Muscle of arm (tissue), 12 donors: ENCODE measurements around the gene FKBP10. TPM values are rescaled to one million over a fixed set of nuclear protein-coding genes. Genes with fewer than 3 reads are reported as not detected.
"Not testable (repeated sequence)": the region's sequence is repeated elsewhere in the genome, so short reads cannot be mapped to it uniquely, and the experiment has no call there.

ENCODE experiments used
- DNase-seq: peaks from one replicate; pipeline ENCODE4 v3.0.0-alpha.2; 2013
- polyA plus RNA-seq, 12 donors: library from polyadenylated mRNA; unstranded; fragments of 120-200 nt; gene quantifications; one replicate each; pipeline ENCODE4 v1.2.1, GENCODE V29; 2013; ENCODE audit not compliant: insufficient read length in 12 of 12

The FKBP10 gene
- polyA plus RNA-seq, 12 donors, result 88.2 to 164 (median 124) TPM; not detected in 1

DNA sequence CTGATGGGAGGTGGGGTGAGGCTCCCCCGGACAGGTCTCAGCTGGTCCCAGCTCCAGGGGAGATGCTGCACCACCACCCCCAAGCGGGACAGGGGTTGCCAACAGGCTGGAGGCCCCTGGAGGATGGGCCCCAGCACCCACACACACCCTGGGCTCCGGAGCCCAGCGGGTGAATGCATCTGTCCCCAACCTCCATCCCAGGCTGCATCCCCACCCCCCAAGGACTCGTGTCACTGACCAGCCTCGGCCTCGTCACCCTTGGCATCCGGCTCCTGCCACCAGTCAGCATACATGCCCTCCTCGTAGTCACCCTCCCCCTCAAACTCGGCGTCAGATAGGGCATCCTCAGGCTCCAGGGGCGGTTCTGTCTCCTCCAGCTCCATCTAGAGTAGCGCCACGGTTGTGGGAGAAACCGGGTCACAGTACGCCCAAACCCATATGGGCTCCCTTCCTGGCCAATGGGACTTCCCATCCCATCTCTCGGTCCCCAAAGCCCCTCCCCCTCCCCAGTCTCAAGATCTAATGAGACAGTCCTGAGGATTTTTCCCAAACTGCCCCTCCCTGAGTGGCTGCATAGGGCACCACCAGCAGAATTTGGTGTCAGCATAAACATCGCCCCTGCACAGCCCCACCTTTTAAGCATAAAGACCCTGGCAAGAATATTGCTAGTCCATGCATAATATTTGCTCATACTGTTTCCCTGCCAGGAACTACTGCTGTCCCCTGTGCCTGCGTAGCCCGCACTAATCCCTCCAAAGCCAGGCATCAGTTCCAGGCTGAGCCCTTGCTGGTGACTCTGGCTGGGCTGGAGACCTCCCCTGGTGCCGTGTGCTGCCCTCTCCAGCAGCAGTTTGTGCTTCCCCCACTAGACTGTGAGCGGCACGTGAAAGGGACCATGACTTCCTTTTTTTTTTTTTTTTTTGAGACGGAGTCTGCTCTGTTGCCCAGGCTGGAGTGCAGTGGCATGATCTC is 9.5 kb upstream of the FKBP10 start:
- no peak for DNase-seq

DNA sequence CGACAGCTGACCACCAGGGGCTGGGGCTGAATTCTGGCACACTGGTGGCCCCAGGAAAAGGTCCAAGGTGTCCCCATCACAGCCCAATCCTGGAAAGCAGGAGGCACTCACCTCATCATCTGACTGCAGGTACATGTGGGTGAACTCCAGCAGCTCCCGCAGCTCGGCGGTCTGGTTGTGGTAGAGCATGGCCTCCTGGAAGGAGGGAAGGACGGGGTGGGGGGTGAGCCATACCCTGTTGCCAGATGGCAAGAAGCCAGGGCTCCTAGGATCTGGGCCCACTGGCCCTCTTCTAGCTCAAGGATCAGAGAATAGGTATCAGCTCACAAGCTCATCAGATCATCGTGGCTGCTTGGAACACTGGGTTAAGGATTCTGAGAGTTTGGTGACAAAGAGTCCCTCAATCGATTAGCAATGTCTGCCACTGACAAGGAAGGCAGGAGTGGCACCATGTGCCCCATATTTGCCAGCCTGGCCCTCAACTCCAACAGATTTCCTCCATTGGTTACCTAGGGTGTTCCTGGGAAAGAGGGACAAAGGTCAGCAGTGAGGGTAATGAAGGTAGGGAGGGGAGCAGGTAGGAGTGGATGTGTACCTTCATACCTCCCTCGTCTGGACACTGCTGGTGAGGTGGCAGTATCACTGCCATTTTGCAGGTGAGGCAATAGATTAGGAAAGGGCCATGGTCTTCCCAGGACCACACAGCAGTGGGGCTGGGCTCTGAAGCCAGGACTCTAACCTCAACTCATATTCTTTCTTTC is 5.9 kb upstream of the FKBP10 start:
- no peak for DNase-seq

DNA sequence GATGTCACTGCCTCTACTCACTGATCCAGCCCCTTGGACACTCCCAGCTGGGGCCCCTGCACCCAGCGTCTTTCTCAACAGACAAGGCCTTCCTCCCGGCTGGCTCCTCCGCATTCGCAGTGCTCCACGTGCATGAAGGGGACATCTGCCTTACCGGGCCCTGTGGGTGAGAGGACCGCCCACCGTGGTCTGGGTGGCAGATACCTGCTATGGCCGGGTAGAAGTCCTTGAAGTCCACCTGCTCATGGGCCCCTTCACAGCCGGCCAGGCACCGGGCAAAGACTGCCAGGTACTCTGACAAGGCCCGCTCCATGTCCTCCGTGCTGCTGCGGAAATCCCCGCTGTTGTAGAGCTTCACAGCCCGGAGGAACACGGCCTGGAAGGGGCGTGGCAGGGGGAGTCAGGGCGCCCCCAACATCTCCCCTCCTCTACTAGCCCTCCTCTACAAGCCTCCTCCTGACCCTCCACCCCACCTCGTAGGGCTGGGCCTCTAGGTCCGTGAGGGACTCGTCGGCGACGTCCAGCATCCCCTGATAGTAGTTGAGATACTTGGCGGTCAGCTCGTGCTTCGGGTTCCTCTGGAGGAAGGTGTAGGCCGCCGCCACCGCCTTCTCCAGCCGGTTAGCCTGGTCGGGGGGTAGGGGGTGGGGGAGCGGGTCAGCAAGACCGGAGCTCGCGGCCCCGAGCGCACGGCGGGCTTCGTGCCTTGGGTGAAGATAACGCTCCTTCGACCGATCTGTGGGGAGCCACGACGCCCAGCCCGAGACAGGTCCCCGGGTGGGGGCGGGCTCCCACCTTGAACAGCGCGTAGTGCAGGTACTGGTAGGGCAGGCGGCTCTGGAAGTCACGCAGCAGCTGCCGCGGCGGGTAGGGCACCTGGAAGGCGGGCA is 1.9 kb upstream of the FKBP10 start:
- DNase-seq, result no peak

DNA sequence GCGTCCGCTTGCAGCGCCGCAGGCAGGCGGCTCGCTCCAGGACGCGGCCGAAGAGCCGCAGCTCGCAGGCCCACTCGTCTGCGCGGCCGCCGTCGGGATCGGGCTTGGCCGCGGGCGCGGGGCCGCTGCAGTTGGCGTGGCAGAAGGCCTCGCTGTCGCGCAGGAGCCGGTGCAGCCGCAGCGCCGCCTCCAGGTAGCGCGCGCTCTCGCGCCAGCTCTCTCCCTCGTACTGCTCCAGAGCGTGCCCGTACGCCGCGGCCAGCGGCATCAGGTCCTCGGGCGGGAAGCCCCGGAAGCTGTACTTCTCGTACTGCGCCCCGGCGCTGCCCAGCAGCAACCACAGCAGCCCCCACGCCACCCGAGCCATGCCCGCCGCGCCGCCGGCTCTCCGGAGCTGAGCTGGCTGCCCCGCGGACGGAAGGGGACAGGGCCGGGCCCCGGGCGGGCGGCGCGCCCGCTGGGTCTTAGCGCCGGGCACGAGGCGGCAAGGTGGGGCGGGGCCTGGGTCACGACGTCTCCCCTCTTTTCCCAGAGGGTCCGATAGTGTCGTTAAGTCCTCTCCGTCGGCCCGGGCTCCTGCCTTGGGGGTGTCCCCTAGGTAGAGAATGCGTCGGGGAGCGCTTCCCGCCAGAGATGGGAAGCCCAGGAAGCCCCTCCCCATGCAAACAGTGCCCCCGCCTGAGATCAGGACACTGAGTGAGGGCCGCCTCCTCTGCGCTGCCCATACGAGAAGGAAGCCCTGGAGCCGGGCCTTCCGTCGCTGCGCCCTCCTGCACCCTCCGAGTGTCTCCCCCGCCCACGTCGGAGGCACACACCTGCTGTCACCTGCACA is 1.0 kb upstream of the FKBP10 start, which contains the start of gene P3H4:
Gene P3H4 (minus strand): TSS at position 401 of the 832 bp plus-strand sequence. CDS start 34 bp downstream, at position 367.
- DNase-seq, result peak; percentile 86

DNA sequence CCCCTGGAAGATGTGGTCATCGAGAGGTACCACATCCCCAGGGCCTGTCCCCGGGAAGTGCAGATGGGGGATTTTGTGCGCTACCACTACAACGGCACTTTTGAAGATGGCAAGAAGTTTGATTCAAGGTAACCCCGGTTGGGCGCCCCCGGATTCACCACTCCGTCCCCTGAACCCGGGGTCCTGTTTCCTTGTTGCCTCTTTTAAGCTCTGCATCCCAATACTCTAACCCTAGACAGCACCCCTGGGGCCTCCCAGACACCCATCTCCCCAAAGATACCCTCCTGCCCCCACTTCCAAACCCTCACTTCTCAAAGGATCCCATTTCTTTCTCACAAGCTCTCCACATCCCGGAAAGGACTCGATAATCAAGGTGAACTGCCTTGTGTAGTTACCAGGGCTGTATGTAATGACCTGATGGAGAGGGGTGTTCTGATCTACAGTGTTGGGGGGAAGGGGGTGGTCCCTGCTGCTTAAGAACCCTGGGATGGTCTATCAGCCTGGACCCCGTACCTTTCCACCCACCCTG is 412 bp downstream of the FKBP10 start:
- no peak for DNase-seq

DNA sequence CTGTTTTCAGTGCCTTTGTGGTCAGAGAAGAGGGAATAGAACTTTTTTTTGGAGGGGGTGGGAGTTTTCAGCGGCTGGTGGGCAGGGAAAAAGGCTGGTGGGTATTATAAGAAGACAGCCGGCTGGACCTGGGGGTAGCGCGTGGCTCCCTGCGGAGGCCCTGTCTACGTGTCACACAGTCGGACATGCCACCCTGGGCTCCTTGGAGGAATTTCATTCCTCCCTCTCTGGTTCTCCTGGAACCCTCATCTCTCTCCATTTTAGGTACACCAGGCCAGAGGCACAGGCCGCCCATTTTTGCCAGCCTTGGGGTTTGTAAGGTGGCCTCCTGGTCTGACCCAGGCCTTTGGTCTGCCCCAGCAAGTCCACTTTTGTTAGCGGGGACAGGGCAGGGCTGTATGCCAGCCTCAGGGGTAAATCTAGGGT is 908 bp downstream of the FKBP10 start:
- no peak for DNase-seq

DNA sequence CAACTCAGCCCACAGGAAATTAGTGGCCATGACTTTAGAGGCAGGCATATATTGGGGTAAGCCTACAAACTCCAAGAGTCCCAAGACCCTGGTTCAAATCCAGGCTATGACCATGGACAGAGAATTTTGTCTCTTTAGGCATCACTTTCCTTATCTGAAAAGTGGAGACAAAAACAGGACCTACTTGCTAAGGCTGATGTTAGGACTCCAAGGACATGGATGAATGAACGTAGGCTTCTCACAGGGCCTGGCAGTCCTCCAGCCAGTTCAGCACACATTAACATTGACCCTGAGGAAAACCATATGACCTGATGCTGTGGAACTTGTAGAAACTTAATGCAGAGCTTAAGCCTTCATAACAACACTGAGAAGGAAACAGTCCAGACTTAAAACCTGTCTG is 1.4 kb downstream of the FKBP10 start:
- no peak for DNase-seq

DNA sequence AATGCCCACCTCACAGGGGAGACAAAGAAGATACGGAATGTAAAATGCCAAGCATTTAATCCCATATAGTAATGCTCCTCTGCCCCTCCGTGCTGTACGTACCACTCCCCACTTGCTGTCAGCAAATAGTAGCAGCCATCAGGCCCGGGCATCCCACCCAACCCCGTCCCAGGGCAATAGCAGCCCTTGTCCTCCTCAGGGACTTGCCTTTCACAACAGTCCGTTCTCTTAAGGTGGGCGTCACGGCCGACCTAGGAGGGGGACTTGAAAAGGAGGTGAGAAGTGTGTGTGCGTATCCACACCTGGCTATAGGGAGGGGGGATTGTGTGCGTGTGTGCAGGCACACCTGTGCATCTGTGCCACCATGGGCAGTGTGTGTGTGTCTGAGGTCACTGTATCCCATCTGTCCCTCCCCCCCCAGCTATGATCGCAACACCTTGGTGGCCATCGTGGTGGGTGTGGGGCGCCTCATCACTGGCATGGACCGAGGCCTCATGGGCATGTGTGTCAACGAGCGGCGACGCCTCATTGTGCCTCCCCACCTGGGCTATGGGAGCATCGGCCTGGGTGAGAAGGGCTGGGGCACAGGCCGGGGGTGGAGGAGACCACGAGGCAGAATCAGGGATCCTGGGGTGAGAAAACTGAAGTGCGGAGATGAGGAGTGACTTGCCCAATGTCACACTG is 4.0 kb downstream of the FKBP10 start:
- DNase-seq, result no peak

DNA sequence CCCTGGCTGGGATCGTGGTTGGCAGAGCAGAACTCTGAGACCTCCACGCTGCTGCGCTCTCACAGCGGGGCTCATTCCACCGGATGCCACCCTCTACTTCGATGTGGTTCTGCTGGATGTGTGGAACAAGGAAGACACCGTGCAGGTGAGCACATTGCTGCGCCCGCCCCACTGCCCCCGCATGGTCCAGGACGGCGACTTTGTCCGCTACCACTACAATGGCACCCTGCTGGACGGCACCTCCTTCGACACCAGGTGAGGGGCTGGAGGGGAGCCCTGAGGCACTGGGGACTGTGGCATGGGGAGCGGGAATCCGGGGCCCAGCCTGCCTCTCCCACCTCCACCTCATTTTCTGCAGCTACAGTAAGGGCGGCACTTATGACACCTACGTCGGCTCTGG is 5.2 kb downstream of the FKBP10 start:
- DNase-seq, result no peak

DNA sequence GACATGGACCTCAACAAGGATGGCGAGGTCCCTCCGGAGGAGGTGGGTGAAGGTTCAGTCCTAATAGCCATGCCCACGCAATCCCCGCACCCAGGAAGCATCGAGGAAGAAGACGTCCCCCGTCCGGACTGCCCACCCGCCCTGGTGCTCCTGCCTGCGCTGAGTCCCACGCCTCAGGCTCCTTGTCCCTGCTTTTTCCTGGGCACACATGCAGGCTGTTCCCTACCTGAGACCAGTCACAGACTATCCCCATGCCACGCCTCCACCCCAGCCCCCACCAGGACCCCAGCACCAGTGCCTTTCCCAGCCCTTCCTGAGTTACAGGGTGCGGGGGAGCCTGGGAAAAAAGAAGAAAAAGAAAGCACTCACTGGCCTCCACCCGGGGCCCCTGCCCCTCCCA is 9.0 kb downstream of the FKBP10 start:
- no peak for DNase-seq

DNA sequence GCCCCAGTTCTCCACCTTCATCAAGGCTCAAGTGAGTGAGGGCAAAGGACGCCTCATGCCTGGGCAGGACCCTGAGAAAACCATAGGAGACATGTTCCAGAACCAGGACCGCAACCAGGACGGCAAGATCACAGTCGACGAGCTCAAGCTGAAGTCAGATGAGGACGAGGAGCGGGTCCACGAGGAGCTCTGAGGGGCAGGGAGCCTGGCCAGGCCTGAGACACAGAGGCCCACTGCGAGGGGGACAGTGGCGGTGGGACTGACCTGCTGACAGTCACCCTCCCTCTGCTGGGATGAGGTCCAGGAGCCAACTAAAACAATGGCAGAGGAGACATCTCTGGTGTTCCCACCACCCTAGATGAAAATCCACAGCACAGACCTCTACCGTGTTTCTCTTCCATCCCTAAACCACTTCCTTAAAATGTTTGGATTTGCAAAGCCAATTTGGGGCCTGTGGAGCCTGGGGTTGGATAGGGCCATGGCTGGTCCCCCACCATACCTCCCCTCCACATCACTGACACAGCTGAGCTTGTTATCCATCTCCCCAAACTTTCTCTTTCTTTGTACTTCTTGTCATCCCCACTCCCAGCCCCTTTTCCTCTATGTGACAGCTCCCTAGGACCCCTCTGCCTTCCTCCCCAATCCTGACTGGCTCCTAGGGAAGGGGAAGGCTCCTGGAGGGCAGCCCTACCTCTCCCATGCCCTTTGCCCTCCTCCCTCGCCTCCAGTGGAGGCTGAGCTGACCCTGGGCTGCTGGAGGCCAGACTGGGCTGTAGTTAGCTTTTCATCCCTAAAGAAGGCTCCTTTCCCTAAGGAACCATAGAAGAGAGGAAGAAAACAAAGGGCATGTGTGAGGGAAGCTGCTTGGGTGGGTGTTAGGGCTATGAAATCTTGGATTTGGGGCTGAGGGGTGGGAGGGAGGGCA is 9.7 kb downstream of the FKBP10 start:
- DNase-seq, result no peak

DNA sequence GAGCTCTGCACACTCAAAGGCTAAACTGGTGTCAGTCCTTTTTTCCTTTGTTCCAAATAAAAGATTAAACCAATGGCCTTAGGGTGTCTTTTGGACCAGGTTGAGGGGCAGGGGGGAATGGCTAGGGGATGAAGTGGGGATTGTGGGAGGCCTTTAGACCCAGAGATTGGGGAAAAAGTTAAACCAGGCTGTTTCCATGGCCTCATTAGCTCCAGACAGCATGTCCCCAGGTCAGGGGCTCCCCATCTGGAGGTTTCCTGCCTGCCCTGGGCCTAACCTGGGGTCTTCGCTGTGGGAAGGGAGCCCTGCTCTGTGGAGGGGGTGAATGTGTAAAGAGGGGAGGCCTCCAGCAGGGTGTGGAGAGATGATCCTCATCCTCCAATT is 10.3 kb downstream of the FKBP10 start:
- DNase-seq, result no peak

DNA sequence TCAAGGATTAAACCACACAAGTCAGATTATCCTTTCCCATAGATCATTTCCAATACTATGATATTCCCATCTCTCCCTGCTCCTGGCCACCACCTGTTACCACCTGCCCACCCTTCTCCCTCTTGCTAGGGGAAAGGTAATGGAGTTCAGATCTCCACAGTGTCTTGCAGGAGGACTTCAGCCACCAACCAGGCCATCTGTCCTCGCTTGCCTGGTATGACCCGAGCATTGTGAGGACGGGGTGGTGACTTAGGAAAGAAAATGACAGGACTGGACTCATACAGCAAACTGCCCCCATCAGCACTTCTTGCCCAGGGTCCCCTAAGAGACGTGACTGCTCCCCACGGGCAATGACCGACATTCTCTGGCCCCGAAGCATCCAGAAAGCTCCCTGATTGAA is 10.8 kb downstream of the FKBP10 start:
- DNase-seq, result no peak

DNA sequence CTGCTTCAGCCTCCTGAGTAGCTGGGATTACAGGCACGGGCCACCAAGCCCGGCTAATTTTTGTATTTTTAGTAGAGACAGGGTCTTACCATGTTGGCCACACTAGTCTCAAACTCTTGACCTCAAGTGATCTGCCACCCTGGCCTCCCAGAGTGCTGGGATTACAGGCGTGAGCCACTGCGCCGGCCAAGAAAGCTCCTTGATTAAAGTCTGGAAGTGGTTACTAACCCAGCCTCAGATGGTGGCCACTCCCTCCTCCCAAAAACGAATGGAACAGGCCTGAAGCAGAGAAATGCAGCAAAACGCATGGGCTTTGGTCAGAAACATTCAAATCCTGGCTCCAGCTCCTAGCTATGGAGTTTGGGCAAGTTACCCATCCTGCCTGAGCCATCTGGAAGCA is 11.3 kb downstream of the FKBP10 start:
- DNase-seq, result no peak

DNA sequence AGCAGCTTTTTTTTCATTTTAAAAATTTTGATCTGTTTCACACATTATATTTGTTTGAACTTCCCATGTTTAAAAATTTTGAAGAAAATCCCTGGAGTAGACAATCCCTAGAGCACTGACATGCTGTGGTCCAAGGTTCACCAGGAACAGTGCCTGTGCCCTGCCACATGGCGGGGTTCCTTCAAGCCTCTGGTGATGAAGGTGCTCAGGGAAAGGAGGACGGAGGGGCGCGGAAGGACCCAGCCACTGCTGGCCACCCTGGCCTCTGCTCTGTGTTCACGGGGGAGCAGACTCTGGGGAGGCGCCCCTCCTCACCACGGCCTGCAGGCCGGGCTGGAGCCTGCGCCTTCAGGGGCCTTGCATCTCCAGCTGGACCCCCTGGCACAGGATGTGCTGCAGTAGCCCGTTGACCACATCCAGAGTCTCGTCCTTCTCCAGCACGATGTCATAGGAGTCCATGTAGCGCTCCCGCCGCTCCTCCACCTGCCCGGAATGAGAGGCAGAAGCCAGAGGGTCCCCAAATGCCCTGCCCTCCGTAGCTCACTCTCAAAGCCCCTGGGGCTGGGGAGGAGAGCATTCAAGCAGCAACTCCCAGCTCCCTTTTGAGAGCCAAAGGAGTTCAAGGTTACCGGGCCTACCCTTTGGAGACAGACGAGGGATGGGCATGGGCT is 12.5 kb downstream of the FKBP10 start:
- no peak for DNase-seq

DNA sequence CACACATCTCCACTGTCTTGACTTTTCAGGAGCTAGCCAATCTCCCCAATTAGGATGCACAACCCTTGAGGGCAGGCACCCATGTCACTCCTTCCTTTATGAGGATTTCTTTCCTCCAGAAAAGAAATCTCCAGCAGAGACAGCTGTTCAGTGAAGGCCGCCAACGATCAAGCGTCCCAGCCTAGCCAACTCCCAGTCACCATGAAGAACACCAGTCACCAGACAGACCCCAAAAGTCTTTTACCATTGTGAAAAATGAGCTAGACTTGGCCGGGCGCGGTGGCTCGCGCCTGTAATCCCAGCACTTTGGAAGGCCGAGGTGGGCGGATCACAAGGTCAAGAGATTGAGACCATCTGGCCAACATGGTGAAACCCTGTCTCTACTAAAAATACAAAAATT is 17.2 kb downstream of the FKBP10 start:
- not testable (repeated sequence) for DNase-seq

DNA sequence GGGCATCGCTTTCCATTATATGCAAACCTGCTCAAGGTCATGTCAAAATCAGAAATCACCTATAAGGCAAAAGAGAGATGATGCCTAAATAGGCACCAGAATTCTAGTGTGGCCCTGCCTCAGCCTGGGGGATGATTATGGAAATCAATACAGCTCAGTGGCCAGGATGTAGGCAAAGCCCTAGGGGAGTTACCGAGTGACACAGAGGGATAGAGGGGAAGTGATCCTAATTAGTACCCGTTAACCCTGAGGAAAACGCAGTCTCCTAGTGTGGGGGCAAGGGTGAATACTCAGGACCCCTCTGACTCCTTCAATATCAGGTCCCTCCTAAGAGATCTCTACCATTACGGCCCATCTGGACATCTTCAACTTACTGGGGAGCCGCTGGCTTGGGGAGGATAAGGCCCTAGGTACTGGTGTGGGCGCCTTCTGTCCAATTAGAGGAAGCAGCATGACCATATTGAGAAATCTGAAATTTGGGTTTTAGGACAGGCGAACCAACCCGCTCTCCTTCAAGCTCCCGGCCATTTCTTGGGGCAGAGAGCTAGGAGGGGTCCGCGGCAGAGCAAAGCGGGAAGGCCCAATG is 22.5 kb downstream of the FKBP10 start:
- DNase-seq, result no peak
